ENCODE data around the gene OR51B4. TPM values are rescaled to one million over a fixed set of nuclear protein-coding genes. Genes with fewer than 3 reads are reported as not detected.

Gene OR51B4
- total and polyA plus RNA-seq, 2 donors (not counting 3 experiments of a cell fraction or from before 2014, with no cell fraction given): 0.08 TPM; not detected in 1

GRCh38 chr11:5291207-5291838 lies 10.4 kb downstream of the OR51B4 start:
- intact Hi-C loops (cut with micrococcal nuclease): loop anchor here (1.0 to 5.0 kb wide), 3 partner anchors 87 to 167 kb away; partner anchors contain the start of gene OR51M1
- H3K4me3 ChIP-seq (replicated peaks in 1 of 3; ENCODE audit: insufficient read depth in 1 of 3, low read depth in 1 of 3, low read length in 3 of 3): no peak overlapping the region
- BruUV-seq (replicated peaks): no TSS peak

More at GRCh38 chr11:5291207-5291838, 10.4 kb downstream of the OR51B4 start:
- dilution Hi-C loops (cut with MboI; ENCODE audit: extremely low pct_ligation_motif_present, low sequenced_read_pairs): no loop called here
- DNase-seq (ENCODE audit: low read depth, low spot score) (peak; percentile 32), FAIRE-seq (peak; percentile 63)
- Histone ChIP-seq H3K4me1 (ENCODE audit: control insufficient read depth, extremely low read depth, insufficient read depth, low read length) (no peaks in the 10 kb centered on the region), H3K27me3 (ENCODE audit: control insufficient read depth in 2 of 2, insufficient read depth in 2 of 2, low read length in 2 of 2) (no peaks in the 10 kb centered on the region), H3K36me3 (ENCODE audit: control insufficient read depth in 2 of 2, extremely low read depth in 1 of 2, insufficient read depth in 2 of 2, low read length in 2 of 2) (no peaks in the 10 kb centered on the region), H3K9me3 (replicated peaks; ENCODE audit: control insufficient read depth, insufficient read depth, low read length) (no peaks in the 10 kb centered on the region), H3K27ac (ENCODE audit: insufficient read depth, low read depth, low read length) (no peak overlapping the region), H3K79me2 (ENCODE audit: control insufficient read depth, insufficient read depth, low read length) (no peaks in the 10 kb centered on the region), H2AFZ (ENCODE audit: low read depth, low read length) (no peak overlapping the region), H3K9ac (replicated peaks; ENCODE audit: extremely low read depth, insufficient read depth, low read length) (no peak overlapping the region), H4K20me1 (replicated peaks; ENCODE audit: control insufficient read depth, extremely low read depth, insufficient read depth, low read length) (no peaks in the 10 kb centered on the region), H3K9me1 (replicated peaks; ENCODE audit: control insufficient read depth, extremely low read depth, insufficient read depth, low read length) (no peaks in the 10 kb centered on the region), H3K4me2 (ENCODE audit: insufficient read depth, low read length) (no peak overlapping the region)
- TF ChIP-seq CTCF (IDR thresholded peaks at IDR 0.05; ENCODE audit: extremely low read depth in 1 of 2, insufficient read depth in 1 of 2, low read depth in 1 of 2, low read length in 2 of 2) (peak; percentile 55 to 64), FOS (IDR thresholded peaks at IDR 0.05; ENCODE audit: borderline replicate concordance, insufficient read depth, low read length) (no peak)
- ChIA-PET POLR2A (no interaction called here), CTCF (interaction anchor here (0.6 to 2.1 kb wide), 14 partner anchors 9 to 656 kb away, joined by 3 to 18 read pairs (median 4); partner anchors contain the start of genes OR51D1 and OR51V1)
